ENCODE data around the gene PTPRQ.
"Not testable (repeated sequence)": the region's sequence is repeated elsewhere in the genome, so short reads cannot be mapped to it uniquely, and the experiment has no call there.

Gene PTPRQ

DNA sequence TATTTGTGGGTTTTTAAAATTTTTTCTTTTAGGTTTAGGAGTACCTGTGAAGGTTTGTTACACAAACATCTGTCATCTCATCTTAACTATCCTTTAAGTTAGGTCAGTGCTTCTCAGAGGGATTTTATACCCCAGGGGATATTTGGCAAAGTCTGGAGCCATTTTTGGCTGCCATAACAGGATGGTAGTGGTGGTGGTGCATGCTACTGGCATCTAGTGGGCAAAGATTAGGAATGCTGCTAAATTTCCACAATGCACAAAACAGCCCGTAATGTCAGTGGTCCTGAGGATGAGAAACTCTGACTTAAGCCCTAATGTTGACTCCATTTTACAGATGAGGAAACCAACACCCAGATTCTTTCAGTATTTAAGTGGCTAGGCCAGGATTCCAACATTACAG lies 178.2 kb downstream of the PTPRQ start:
- no peak overlapping the region for H3K4me3 ChIP-seq
- H3K27ac ChIP-seq = no peak overlapping the region

DNA sequence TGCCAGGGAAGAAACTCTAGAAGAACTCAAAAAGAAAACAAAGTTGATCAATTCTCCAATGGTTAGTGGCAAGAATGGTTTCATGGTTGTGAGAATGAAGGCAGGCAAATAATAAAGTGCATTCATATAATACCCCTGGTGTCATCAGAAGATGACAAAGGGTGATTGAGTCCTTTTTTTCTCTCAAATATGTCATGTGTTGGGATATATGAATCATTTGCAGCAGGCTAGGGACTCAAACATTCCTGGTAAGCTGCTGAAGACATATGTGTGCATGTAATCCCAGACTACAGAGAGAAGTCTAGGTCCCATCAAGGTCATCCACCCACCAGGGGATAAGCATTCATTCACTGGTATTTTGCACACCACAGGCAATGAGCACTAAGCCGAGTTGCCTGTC lies 181.0 kb downstream of the PTPRQ start:
- Histone ChIP-seq H3K4me3 (no peak overlapping the region), H3K27ac (no peak overlapping the region)

DNA sequence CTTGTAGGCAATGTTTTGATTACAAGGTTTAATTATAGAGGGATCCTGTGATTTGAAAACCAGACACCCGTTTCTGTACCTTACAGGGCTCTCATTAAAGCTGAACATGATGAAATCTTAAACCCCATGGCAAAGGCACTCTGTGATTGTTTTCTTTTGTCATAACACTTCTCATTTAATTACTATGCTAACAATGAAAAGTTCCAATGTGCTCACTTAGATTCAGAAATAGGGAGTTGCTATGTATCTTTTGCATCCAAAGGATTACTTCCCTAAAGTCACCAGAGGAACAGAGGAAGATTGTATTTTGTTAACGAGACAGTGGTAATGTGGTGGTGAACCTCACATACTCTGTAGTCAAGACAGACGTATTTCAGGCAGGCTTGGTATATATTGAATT lies 181.9 kb downstream of the PTPRQ start:
- Histone ChIP-seq H3K27ac (no peak overlapping the region), H3K4me3 (no peak overlapping the region)

DNA sequence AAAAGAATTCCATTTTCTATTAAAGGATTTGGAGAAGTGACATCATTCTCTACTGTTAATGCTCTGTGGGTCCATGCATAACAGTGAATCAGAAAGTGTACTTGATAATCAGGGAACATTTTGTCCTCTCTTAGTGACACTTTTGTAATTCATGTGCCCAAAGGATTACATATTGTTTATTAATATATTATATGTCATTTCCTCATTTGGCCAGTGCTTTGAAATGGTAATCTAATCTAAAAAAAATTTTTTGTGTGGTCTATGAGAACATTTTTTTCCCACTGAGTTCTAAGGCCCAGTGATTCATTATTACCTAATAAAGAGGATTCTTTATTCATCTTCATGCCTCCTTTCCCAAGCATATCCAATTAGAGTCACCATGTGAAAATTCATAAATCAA lies 183.7 kb downstream of the PTPRQ start:
- no peak overlapping the region for H3K27ac ChIP-seq
- no peak overlapping the region for H3K4me3 ChIP-seq

DNA sequence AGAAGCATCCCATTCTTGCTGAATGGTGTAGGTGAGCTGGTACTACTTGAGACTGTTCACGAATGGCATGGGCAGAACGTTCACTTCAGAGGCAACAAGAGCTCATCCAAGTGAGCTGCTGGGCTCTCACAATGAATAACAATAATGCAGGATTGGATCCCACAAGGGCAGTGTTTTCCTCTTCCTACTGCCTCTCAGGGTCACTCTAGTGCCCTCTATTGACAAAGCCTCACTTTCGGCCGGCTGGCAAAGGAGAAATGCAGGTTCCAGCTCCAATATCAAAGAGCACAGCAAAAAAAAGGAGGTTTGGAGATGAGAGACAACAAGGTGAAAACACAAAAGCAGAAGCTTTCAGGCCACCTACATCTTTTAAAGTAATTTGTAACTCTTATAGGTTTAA lies 188.8 kb downstream of the PTPRQ start:
- Histone ChIP-seq H3K27ac (no peak overlapping the region), H3K4me3 (no peak overlapping the region)

DNA sequence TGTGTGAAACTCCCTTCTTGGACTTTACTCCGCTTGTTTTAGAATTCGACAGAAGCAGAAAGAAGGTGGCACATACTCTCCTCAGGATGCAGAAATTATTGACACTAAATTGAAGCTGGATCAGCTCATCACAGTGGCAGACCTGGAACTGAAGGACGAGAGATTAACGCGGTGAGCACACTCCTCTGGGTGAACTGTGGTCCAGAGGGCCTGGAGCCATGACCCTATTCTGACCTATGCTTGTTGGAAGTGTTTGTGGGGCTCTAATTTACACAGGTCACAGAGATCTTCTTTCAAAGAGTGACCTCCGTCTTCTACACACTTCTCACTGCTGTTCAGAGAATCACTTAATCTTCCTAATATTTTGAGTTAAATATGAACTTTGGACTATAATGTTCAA lies 190.9 kb downstream of the PTPRQ start:
- no peak overlapping the region for H3K27ac ChIP-seq
- no peak overlapping the region for H3K4me3 ChIP-seq

DNA sequence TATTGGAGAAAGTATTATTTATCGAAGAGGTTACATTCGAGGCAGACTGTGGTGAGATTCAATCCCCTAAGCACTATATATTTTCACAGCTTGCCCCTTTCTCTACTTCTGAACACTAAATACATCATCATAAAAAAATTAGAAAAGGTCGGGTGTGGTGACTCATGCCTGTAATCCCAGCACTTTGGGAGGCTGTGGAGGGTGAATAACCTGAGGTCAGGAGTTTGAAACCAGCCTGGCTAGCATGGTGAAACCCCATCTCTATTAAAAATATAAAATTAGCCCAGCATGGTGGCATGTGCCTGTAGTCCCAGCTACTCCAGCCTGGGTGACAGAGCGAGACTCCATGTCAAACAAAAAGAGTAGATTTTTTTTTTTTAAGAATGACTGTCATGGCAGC lies 192.8 kb downstream of the PTPRQ start:
- H3K27ac ChIP-seq = no peak overlapping the region
- H3K4me3 ChIP-seq = no peak overlapping the region

DNA sequence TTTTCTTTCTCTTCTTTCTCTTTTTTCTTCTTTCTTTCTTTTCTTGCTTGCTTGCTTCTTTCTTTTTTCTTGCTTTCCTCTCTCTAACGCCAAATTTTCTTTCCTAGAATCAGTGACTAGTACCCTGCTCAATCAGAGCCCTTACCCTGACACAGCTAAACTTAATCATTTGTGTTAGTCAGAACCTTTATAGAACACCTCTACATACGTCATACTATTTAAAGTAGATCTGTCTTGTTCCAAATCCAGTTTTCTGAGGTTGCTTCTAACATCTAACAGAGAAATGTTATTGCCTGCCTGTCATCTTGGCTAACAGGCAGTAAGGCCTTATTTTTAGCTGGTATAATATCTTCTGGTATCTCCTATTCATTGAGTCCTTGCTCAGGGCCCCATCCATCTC lies 197.9 kb downstream of the PTPRQ start:
- no peak overlapping the region for H3K4me3 ChIP-seq
- H3K27ac ChIP-seq = no peak overlapping the region

DNA sequence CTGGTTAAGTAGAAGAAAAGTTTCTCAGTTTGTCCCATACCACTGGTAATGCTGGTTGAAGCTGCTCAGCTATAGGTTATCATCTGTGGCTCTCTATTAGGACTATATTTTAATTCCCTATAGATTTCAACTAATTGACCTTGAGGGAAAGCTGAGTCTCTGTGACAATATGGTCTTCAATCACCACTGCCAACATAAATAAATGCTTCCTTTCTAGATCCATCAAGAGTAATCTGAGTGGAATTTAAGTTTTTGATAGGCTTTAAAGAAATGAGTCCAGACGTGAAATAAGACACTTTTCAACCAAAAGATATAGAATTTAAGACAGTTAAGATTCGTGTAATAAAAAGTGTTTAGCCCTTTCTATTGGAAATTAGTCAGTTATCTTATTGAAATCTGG lies 199.9 kb downstream of the PTPRQ start:
- Histone ChIP-seq H3K27ac (no peak overlapping the region), H3K4me3 (no peak overlapping the region)

DNA sequence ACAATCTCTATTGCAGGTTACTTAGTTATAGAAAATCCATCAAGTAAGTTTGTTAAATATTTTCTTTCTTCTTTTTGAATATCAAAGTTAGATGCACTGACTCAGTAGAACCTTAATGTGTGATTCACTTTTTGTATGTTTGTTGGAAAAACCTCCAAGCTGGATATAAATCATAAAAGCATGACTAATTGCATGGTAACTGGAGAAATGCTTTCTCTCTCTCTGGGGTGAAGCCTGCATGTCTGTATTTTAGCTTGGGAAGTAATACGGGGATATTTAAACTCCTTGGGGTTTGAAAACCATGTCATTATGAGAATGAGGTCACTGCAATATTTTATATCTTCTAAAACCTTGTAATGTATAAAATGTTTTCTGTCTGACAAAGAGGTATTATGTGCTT lies 204.8 kb downstream of the PTPRQ start:
- no peak overlapping the region for H3K4me3 ChIP-seq
- H3K27ac ChIP-seq = no peak overlapping the region

DNA sequence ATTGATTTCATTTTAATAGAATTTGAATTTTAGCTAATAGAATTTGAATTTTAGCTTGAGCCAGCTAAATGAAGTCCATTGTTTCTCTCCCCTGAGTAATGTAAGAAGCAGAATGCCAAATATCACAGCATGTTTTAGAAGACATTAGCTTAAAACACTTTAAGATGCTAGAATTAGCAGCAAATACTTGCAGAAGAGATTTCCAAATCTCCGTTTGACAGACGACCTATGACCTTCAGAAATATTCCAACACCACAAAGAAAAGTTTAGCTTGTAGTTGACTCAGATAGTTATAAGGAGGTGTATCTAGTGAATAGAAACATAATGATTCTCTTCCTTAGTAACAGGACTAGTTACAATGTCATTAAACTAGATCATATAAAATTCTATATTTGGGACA lies 211.7 kb downstream of the PTPRQ start:
- Histone ChIP-seq H3K27ac (no peak overlapping the region), H3K4me3 (no peak overlapping the region)

DNA sequence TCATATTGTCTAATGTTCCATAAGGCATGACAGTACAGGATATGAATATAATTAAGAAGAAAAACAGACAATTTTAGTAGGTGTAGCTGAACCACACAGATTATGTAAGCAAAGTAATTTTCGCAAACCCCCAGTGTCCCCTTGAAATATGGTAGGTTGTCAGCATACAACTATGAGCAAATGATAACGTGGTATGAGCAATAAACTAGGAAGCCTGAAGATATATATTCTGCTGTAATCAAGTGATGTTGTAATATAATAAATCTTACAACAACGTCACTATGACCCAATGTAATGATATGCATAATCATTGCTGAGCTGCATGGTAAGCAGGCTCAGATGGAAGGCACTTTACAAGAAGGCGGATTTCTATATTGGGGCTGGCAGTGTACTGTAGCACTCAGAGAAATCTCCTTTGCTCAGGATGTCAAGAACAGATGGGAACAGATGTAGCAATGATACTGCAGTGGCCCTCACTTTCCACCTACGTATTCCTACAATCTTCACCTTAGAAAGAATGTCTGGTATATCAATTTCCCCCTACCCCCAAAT lies 215.6 kb downstream of the PTPRQ start:
- Histone ChIP-seq H3K27ac (no peak overlapping the region), H3K4me3 (no peak overlapping the region)

DNA sequence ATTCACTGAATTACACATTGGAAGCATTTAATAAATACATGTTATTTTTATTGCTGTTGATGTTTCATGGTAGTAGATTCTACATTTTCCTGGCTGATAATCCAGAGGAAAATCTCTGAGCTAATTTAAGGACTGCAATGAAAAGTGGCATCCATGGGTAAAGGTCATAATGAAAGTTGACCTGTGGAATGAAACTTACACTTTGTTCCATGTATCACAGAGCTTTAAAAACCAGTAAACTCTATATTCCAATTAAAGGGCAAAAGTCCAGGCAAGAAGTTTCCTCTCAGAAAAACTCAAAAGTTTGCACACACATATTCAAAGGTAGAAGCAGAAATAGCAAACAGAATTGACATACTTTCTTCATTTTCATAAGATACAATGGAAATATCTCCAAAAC lies 218.6 kb downstream of the PTPRQ start:
- no peak overlapping the region for H3K27ac ChIP-seq
- H3K4me3 ChIP-seq = no peak overlapping the region

DNA sequence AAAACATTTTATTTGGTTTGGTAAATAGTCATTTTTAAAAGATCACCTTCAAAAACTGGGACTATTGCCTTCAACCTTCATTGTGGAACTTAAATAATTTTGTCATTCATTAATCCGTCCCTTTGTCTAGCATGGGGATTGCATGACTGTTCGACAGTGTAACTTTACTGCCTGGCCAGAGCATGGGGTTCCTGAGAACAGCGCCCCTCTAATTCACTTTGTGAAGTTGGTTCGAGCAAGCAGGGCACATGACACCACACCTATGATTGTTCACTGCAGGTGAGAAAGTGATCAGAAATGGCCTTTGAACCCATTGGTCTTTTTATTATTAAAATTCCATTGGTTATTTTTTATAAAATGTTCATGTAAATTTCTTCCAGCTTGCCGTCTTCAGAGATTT lies 226.2 kb downstream of the PTPRQ start:
- Histone ChIP-seq H3K4me3 (no peak overlapping the region), H3K27ac (no peak overlapping the region)

DNA sequence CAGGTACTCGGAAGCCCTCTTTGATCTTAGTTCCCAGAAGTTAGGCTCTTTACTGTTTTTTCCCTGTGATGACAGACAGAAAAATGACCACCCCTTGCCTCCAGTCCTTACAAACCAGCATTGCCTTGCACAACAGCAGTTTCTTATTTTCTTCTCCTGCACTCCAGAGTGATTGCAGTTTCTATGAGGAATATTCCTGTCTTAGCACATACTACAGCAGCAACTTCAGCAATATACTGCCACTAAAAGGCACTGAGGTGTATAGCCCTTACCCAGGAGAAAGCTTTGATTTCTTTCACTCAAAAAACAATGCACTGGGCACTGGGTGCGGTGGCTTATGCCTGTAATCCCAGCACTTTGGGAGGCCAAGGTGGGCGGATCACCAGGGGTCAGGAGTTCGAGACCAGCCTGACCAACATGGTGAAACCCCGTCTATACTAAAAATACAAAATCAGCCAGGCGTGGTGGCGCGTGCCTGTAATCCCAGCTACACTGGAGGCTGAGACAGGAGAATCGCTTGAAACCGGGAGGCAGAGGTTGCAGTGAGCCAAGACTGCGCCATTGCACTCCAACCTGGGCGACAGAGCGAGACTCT lies 232.1 kb downstream of the PTPRQ start:
- H3K4me3 ChIP-seq, H3K27ac ChIP-seq: not testable (repeated sequence)

DNA sequence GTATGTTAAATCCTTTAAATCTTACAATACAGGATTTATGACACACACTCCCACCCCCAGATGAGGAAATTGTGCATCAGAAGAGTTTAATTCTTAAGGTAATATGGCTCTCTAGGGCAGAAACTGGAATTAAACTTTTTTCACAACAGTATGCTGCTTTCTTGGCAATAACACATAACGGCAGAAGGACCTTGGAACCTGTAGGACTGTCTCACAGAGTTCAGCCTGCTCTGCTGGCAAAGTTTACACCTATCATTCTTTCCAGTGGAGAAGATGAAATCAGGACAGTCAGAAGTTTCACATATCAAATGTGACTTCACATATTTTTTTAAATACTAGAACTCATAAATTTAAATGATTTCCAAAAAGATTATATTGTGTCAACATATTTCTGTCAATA lies 232.8 kb downstream of the PTPRQ start:
- Histone ChIP-seq H3K4me3 (no peak overlapping the region), H3K27ac (no peak overlapping the region)

DNA sequence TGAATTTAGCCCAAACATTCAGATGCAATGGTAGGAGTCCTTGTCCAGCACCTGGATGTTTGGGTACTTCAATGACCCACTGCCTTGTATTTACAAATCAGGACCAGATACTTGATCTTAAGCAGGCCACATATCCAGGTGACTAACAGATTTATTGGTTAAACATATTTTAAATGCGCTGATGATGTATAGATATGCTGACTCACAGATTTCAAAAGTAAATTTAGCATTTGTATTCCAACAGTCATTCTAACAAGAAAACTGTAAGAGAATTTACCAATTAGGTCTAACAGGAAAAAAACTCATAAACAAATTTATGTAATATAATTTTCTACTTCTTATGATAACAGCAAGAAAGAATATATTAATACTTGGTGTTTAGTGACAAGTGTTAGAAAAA lies 234.0 kb downstream of the PTPRQ start:
- Histone ChIP-seq H3K4me3 (no peak overlapping the region), H3K27ac (no peak overlapping the region)

DNA sequence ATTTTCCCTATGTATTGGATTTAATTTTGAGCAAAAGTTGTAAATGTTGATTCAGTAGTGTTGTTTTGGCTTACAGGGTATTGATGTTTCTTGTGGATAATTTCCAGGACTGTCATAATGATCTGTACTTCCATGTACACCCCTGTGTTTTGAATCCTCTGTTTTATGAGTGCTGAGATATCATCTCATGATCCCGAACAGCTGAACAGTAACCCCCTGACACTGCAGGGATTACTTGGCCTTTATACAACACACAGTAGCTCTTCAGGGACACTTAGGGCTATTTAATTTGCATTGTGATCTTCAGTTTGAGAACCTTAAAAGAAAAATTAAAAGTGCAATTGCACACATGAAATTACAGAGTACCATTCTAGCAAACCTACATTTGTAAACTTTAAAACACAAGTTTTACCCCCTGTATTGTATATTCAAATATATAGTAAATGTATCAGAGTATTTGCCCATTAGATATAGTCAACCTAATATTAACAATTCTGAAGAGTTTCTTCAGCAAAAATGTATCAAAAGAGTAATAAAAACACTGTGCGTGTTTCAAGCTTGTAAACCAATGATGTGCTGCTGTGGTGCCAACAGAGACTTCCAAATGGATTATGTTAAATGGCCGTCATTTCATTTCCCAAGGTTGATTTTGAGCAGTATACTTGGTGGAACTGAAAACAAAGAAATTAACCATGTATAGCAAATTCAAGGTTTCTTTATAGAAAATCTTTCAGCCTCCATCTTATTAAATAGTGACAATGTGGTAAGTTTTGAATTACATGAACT lies 235.5 kb downstream of the PTPRQ start:
- no peak overlapping the region for H3K27ac ChIP-seq
- no peak overlapping the region for H3K4me3 ChIP-seq

DNA sequence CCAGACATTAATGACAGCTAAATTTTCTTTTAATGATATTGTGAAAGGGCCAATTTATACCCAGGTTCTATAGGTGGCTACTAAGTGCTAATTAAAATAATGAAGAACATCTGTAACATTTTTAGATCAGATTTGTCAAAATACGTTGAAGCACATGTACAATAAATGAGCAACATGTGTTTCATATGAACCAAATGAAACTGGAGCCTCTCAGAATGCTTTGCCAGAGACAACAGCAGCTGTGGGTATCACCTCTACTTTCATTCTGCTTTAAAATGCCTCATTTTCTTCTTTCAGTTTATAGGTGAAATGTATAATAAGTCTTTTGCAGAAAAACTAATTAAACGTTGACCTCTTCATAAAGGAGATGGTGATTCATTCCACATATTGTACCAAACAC lies 237.3 kb downstream of the PTPRQ start:
- H3K27ac ChIP-seq = no peak overlapping the region
- H3K4me3 ChIP-seq = no peak overlapping the region

DNA sequence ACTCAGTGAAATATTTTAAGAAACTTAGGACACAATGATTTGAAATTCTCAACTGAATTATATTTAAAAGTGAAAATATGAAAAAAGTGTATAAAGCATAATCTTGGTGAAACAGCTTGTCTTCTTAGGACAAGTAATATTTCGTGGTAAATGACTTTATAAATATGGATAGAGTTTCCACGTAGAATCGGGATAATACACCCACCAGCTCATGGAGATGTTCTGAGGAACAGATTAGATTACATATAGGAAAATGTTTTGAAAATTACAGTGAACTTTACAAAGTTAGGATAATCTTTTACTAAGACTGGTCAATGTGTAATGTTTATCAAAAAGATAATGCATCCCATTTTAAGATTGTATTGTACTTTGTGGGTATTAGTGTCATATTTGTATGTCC lies 237.8 kb downstream of the PTPRQ start:
- Histone ChIP-seq H3K4me3 (no peak overlapping the region), H3K27ac (no peak overlapping the region)

DNA sequence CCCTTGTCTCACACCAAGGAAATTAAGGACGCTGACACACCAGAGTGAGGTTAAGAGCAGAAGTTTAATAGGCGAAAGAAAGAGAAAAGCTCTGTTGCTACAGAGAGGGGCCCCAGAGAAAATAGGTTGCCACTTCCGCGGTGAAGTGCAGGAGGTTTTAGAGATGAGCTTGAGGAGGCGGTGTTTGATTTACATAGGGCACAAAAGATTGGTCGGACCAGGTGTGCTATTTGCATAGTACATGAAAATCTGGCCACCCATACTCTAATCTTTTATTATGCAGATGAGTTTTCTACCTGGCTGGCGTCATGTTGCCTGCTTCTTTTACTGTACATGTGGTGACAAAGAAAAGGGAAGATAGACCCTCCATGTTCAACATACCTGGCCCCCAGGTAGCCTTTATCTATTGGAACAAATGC lies 240.1 kb downstream of the PTPRQ start:
- H3K4me3 ChIP-seq = no peak overlapping the region
- H3K27ac ChIP-seq = no peak overlapping the region

DNA sequence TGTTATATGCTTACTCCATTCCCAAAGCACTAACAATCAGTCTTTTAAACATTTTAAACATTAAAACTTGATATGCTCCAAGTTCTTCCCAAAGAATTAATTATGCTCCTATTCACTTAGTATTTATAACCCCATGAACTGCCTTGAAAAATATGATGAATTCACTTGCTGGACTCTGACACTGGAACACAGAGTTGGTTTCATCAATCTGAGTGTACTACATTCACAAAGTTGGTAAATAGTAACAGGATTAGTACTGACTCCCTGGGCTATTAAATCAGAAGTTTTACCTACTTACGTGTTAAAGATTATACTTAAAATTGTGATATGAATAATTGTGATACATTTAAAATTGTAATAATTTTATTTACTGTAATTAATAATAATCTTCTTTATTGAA lies 246.1 kb downstream of the PTPRQ start:
- H3K27ac ChIP-seq = no peak overlapping the region

More for the DNA sequence above, 246.1 kb downstream of the PTPRQ start:
- H3K4me3 ChIP-seq = no peak overlapping the region
